GM18498 (cell line): Measurements from ENCODE around the gene PPP1R3E.
A peak's percentile ranks its signal among the peaks of the same experiment; 100 is the strongest.
"Not testable (repeated sequence)": the region's sequence is repeated elsewhere in the genome, so short reads cannot be mapped to it uniquely, and the experiment has no call there.

Source experiments
- ATAC-seq: cut with Tn5 transposase; IDR thresholded peaks from one replicate; pipeline ENCODE4 v1.9.1; 2021; ENCODE audit warnings: mild to moderate bottlenecking, moderate library complexity; ENCODE audit not compliant: unreplicated experiment

Gene PPP1R3E

GRCh38 chr14:23297611-23298277 lies 4.9 kb downstream of the PPP1R3E start:
- no peak for ATAC-seq

GRCh38 chr14:23297096-23297495 lies 5.6 kb downstream of the PPP1R3E start:
- no peak for ATAC-seq

- ATAC-seq = no peak
Measured at GRCh38 chr14:23296012-23296777, 6.5 kb downstream of the PPP1R3E start.

GRCh38 chr14:23294734-23295561 lies 7.7 kb downstream of the PPP1R3E start:
- ATAC-seq = no peak

GRCh38 chr14:23286902-23287479 lies 15.7 kb downstream of the PPP1R3E start:
- no peak for ATAC-seq

GRCh38 chr14:23286020-23286901 lies 16.4 kb downstream of the PPP1R3E start, which contains the start of gene HOMEZ:
Gene HOMEZ (minus strand): TSS chr14:23286132. CDS start chr14:23285952, 180 bp downstream.
- ATAC-seq = peak; percentile 98

- peak; percentile 27 for ATAC-seq
Measured at GRCh38 chr14:23285530-23286019, 17.1 kb downstream of the PPP1R3E start.

GRCh38 chr14:23284654-23285529 lies 17.8 kb downstream of the PPP1R3E start:
- no peak for ATAC-seq

GRCh38 chr14:23281247-23281646 lies 21.4 kb downstream of the PPP1R3E start:
- no peak for ATAC-seq

GRCh38 chr14:23277928-23278327 lies 24.7 kb downstream of the PPP1R3E start:
- not testable (repeated sequence) for ATAC-seq

GRCh38 chr14:23277189-23277588 lies 25.5 kb downstream of the PPP1R3E start:
- no peak for ATAC-seq

- ATAC-seq = no peak
Measured at GRCh38 chr14:23275412-23275811, 27.2 kb downstream of the PPP1R3E start.

- no peak for ATAC-seq
Measured at GRCh38 chr14:23269193-23269592, 33.5 kb downstream of the PPP1R3E start.

- ATAC-seq = not testable (repeated sequence)
Measured at GRCh38 chr14:23260849-23261248, 41.8 kb downstream of the PPP1R3E start.

- no peak for ATAC-seq
Measured at GRCh38 chr14:23259426-23259825, 43.2 kb downstream of the PPP1R3E start.

GRCh38 chr14:23258256-23258655 lies 44.4 kb downstream of the PPP1R3E start:
- ATAC-seq = no peak

- ATAC-seq = no peak
Measured at GRCh38 chr14:23252420-23253333, 50.0 kb downstream of the PPP1R3E start.

- no peak for ATAC-seq
Measured at GRCh38 chr14:23252006-23252405, 50.7 kb downstream of the PPP1R3E start.
